GM19467 (cell line): ENCODE measurements around the gene POFUT2.

Experiments used
- ATAC-seq: cut with Tn5 transposase; IDR thresholded peaks from one replicate; pipeline ENCODE4 v1.9.1; 2021; ENCODE audit warnings: mild to moderate bottlenecking, moderate library complexity; ENCODE audit not compliant: unreplicated experiment

Gene POFUT2

DNA sequence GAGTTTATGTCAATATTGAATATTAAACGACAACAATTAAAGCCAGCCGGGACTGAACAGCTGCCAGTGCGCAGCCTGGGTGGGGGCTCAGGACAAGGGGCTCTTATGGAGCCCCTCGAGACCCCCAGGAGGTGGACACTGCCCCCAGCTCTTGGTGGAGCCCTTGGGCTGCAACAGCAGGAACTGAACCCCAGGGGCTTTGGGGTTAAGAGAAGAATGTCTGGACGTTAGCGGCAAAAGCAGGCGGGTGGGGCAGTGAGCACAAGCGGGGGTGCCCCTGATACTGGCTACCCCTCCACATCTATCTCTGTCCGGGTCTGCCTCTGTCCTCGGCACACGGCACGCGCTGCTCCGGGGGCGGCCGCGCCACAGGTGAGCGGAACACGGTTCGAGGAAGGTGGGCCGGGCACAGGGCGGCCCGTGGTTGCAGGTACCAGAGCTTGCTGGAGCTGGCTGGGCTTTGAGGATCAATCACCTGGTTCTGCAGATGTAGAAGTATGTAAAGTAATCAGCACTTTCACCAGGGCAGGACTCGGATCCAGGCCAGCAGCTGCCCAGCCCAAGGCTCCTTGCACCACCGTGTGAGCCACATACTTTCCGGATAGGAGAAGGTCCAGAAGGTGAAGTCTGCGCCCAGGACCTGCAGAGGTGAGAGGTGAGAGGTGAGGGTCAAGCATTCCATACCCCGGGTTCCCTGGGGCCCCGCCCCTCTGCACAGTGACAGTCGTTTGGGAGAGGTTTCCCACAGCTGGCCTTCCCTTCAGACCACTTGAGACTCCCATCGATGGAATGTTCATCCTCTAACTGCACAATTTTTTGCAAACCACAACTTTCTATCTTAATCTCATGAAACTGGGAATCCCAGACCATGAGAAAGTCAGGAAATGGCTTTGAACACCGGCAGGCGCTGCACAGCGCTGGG is 12.4 kb upstream of the POFUT2 start:
- ATAC-seq: no peak

DNA sequence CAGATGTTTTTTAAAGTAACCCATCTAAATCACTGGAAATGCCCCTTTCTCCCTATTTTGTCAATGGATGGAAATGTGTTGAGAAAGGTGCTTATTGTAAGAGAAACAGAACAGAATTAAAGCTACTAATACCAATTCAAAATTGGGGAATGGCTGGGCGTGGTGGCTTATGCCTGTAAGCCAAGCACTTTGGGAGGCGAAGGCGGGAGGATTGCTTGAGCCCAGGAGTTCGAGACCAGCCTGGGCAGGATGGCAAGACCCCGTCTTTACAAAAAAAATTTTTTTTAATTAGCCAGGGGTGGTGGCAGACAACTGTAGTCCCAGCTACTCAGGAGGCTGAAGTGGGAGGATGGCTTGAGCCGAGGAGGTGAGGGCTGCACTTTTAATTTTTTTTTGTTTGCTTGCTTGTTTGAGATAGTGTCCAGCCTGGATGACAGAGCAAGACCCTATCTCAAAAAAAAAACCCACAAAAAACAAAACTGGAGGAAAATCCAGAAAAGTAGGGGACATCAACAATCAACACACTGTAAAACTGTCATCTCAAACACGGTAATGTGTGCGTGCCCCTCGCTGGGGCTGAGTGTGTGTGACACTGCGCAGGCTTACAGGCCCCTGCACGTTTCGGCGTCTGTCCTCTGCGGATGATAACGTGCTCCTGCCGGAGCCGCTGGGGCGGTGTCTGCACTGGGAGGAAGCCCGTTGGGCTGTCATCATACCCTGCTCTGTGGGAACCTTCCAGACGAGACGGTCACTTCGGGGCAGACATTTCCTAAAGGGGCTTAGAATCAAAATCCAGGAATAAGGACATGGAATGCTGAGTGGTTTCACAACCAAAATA is 11.6 kb upstream of the POFUT2 start:
- ATAC-seq: no peak

DNA sequence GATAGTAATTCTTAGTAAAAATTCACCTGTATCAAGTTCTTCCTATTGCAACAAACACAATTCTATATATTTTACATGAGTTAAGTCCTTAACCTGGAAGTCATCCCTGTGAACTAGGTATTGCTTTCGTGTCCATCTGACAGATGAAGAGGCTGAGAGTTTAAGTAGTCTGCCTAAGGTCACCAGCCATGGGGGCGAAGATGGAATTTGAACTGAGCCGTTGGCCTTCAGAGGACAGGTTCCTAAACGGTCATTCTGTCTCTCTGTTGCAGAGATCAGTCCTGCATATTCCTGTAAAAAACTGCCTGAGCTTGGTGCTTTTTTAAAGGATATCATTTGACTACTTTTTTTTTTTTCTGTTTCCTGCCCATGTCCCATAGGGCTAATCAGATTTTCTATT is 10.2 kb upstream of the POFUT2 start:
- ATAC-seq: no peak

DNA sequence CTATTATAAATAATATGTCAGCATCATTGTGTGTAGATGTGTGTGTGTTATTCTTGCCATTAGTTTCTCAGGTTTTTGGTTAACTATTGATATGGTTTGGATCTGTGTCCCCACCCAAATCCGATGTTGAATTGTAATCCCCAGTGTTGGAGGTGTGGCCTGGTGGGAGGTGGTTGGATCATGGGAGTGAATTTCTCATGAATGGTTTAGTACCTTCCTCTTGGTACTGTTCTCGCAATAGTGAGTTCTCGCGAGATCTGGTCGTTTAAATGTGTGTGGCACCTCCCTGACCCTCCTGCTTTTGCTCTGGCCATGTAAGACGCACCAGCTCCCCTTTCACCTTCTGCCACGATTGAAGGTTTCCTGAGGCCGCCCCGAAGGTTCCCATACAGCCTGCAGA is 9.6 kb upstream of the POFUT2 start:
- no peak for ATAC-seq

DNA sequence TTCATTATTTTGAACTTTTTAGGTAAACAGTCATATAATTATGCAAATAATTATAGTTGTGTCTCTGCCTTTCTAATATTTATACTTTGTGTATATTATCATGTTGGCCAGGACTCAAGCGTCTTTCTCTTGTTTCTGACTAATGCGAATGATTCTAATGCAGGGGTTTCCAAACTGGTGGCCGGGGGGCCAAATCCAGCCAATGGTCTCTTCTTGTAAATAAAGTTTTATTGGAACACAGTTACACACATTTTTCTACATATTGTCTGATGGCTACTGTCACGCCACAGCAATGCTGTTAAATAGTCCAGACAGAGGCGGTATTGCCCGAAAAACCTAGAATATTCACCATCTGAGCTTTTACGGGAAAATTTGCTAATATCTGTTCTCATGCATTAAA is 8.9 kb upstream of the POFUT2 start:
- ATAC-seq: no peak

DNA sequence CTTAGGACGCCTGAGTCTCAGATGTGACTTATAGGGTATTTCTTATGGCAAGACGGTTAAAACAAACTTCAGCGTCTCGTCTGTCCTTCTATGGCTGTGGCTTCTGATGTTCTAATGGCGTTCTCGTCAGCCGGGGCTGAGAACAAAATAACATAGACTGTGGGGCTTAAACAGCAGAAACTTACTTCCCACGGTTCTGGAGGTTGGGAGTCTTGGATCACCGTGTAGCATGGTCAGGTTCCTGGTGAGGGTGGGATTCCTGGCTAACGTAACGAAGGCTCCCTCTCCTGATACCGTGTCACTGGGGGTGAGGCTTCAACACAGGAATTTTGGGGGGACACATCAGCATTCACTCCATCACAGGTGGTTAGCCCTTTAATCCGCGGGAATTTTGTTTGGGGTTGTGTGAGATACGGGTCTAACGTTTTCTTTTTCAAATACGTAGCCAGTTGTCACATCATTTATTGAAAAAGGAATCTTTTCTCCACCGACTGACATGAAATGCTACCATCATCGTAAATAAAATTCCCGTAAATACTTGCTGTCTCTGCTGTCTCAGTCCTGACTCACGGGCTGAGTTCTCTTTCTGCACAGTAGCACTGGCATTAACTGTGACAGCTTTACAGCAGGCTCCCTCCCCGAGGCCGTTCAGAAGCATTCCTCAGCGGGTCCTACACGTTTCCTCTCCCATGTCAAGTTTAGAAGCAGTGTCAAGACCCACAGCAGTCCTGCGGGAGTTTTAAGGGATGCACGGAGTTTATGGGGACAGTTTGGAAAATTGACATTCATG is 8.1 kb upstream of the POFUT2 start:
- ATAC-seq: no peak

DNA sequence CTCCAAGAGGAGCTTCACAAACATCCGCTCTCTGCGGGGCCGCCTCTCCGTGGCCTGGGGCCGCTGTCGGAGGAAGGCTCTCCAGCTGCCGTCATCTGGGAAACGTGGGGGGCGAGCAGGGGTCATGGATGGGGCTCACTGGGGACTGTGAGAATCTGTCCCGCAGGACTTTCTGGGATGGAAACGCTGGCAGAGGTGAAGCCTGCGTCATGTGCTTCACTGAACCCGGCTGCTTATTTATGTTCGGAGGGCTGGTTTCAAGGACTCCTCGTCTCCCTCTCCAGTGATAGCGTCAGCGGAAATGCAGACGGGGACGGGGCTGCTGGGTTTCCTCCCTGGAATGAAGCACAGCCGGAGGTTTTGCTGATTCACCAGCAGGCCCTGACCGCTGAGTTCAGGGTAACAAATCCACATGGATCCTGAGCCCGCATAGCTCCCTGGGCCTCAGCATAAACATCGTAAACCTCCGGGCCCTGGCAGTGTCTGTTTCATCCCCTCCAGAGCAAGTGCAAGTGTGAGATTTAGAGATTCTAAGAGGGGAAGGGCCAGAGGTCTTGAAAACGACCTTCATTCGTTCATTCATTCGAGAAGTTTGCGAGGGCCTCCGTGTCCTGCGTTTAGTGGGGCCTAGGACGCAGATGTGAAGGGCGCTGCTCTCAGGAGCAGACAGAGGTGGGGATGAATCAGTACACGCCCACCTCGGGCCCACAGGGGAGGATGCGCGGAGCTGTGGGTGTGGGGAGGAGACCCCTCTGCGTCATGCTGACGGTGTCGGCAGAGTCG is 7.0 kb upstream of the POFUT2 start:
- ATAC-seq: no peak

DNA sequence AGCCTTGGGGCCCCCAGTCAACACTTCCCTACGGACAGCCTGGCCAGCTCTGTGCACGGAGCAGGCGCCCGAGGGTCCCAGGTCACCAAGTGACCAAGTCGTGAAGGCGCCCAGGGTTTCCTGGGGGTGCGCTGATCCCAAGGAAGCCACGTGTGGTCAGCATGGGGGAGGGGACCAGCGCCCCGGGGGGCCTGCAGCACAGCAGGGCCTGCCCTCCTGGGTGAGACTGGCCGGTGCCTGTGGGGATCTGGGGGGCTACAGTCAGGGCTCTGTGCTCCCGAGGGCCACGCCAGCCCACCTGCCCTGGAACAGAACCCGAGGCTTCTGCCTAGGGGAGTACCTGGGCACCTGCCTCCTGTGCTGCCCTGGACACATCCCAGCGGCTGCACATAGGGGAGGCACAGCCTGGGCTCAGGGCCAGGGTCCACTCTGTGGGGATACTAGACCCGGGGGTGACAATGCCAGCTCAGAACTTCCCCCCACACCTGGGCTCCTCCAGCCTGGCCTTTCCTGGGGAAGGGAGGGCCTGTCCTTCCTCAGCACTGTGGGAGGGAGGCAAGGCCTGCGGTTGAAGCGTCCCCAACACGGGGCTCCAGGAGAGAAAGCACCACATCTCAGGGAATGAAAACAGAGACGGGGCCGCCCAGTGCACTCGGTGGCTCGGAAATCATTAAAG is 6.2 kb upstream of the POFUT2 start:
- ATAC-seq: no peak

DNA sequence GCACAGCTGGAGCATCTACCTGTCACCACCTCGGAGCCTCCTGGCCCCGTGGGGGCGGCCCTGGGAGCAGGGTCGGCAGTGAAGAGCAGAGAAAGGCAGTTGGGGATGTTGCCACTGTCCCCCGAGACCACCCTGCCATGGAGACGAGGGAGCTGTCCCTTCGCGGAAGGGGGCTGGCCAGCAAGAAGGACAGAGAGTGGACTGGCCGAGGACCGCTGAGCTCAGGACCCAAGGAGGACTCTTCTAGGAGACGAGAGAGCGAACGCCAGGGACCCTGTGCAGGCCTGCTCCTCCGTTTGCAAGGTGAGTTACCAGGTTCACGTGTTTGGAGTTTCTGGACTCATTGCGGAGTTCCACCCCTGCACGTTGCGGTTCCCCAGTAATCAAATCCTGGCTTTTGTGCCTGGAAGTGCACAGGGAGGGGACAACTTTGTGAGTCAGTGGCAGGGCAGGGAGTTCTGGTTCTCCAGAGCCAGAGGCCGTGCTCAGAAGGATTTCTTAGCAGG is 5.6 kb upstream of the POFUT2 start:
- ATAC-seq: no peak

DNA sequence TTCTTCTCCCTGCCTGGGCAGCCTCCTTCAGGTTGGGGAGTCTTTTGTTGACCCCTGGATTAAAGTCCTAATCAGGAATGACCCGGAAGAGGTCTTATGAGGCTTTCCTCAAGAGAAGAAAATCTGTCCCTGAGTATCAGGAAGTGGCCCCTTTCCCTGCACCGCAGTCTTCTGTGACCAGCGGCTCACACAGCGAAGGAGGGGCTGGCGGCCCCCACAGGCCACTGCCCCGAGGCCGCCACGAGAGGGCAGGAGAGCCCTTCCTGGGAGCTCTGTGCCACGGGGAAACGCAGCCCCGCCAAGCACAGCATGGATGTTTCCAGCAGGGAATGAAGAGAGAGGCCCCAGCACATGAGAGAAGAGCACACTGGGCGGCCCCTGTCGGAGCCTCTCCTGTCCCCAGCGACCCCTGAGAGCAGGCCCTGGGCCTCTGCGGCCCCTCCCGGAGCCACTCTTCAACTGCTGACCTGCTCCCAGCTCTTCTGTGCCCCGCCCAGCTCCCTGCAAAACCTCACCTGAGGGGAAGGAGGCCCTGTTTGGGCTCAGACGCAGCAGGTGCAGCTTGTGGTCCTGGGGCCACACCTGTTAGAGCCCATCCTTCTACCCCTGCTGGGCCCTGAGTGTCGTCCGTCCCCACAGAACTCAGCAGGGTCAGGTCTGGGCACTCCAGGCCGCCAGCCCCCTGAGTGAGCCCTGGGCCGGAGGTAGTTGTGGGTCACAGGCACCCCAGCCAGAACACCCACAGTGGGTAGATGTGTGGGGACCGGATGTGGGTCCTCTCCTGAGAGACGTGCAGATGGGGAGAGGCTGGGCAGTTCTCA is 4.9 kb upstream of the POFUT2 start:
- ATAC-seq: no peak

DNA sequence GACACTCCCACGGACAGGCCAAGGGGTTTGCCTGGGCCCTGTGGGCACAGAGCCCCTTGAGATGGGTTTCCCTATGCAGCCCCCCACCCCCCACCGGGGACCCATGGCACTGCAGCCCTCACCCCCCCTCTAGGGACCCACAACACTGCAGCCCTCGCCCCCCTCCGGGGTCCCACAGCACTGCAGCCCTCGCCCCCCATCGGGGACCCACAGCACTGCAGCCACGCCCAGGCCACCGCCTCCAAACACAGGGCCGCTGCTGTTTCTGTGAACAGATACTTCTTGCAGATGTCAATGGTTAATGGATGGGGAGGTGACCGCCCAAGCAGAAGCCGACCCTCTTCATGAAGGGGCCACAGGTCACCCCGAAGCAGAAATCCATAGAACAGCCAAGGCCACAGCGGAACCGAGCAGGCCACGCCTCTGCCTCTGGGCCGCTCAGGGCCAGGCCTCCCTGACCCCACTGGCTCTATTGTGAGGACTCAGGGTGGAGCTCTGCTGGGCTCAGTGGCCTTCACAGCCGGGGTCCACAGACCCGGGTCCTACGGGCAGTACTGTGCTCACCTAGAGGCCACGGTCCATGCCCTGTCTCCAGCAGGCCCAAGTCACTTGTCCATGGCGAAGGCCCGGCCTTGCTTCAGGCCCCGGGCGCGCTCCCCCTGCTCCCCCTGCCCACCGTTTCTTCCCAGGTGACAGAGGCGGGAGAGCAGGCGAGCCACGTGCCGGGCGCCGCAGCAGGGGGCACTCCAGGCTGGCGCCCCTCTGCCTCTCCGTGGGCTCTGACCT is 4.1 kb upstream of the POFUT2 start:
- ATAC-seq: no peak

DNA sequence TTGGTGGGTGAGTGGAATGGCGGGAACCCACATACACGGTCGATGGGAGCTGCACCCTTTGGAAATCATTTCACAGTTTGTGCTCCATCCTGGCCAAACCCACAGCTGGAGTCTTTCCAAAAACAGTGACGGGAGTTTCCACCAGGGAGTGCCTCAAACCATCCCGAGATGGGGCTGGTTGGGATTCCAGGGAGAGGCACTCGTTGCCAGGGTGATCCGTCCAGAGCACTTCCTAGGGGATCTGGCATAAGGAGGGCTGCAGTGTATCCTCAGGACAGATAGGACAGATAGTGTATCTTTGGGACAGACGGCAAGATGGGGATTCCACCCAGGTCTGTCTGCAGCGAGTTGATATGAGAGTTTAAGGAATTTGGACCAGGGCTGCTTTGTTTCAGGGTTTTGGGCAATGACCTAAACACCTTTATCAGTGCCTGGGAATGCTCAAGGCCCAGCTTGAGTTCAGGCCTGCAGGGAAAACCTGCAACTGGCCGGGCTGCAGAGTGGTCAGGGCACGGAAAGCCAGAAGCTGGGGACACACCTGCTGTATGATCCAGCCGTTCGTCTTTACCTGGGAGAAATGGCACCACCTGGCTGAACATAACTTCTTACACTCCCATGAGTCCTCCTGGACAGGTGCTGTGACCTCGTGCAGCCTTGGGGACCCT is 3.4 kb upstream of the POFUT2 start:
- no peak for ATAC-seq

DNA sequence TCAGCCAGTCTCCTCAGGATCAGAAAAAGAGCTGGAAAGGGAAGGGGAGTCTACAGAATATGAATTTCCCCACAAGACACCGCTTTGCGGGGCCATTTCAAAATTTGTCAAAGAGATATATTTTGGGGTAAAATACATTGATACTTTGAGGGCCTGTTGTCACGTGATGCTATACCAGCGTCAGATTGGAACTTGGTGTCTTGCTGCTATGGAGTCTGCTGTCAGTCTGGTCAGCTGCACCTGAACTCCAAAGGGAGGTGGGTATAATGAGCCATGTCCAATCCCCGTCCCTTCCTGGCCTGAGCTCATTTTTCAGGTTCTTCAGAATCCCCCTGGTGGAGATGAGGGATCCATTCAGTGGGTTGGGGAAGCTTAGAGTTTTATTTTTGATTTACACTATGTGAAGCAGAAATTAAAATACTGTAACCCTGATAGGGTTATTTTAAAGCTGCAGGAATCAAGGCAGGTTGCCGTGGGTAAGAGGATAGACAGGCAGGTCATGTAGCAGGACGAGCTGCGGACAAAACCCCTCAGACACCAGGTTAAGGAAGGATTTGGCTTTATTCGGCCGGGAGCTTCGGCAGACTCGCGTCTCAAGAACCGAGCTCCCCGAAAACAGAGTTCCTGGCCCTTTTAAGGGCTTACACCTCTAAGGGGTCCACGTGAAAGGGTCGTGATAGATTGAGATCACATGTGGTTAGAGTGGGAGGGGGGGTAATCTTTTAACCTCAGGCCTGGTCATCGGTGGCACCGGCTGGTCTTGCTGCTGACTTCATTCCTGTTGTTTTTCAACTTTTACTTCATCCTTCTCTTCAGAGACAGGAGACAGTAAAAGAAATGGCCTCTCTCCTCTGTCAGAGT is 2.2 kb upstream of the POFUT2 start:
- ATAC-seq: no peak

DNA sequence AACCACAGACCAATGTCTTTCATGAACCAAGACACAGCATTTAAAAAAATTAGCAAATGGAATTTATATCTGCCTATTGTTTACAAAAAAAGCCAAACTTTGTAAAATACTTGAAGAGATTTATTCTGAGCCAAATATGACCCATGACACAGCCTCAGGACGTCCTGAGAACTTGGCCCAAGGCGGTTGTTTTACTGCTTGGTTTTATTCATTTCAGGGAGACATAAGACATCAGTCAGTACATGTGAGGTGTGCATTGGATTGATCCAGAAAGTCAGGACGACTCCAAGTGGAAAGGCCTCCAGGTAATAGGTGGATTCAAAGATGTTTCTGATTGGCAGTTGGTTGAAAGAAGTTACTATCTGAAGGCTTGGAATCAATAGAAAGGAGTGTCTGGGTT is 1.4 kb upstream of the POFUT2 start:
- ATAC-seq: no peak

DNA sequence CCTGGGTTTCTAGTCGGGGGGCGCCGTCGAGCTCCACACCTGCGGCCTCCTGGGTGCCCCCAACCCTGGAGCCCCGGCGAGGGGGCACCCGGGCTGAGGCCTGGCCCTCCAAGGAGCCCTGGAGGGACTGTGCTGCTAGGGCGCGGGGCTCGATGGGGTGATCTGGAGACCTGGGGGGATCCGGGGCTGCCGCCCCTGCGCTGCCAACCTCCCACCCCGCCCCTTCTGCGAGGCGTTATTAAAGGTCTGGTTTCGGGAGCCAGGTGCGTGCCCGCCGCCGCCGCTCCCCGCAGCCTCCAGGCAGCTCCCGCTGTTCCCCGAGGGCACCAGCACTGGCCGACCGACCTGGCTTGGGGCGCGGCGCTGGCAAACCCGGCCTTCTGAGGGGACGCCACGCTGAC is 746 bp upstream of the POFUT2 start:
- ATAC-seq: no peak

DNA sequence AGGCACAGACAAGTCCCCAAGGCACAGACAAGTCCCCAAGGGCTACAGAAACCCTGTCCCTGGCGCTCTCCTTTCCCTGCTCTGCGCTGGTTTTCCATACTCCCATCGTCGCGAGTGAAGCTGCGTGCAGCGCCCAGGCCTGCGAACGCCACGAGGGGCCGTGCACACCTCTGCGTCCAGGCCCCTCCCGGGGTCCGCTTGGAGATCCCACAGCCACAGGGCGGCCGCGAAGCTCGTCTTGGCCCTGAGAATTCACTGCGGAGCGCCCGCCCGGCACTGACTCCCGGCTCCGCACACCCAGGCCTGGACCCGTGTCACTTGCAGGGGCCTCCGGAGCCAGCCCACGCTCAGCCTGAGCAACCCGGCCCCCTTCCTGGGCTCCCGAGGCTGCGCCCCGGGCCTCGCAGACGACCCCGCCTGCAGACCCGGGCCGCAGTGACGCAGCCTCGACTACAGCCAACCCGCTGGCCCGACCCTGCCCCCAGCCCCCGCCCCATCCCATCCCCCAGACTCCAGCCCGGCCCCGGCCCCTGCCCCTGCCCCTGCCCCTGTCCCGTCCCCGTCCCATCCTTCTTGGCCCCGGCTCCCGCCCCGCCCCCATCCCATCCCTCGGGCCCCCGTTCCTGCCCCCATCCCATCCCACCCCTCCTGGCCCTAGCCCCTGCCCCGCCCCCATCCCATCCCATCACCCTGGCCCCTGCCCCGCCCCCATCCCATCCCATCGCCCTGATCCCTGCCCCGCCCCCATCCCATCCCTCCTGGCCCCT is 841 bp downstream of the POFUT2 start:
- ATAC-seq: no peak
